HCT116 (cell line): ENCODE data around the gene COMMD3. TPM values are rescaled to one million over a fixed set of nuclear protein-coding genes. Genes with fewer than 3 reads are reported as not detected.
"Not testable (repeated sequence)": the region's sequence is repeated elsewhere in the genome, so short reads cannot be mapped to it uniquely, and the experiment has no call there.

ENCODE experiments used
- ATAC-seq: fragments of 200-7000 bp; cut with Tn5 transposase; 2 replicates; pipeline ENCODE4 v1.9.1; 2020; ENCODE audit warnings: mild to moderate bottlenecking, moderate library complexity
- BruUV-seq: library from RNA; stranded (reverse); fragments of 400-500 nt; replicated peaks from 2 replicates; lab custom pipeline; 2021; lab: Mats Ljungman, UMichigan
- CTCF ChIA-PET: fragments of 300-600 bp; sonication (Branson Sonifier 250); formaldehyde crosslinking; loops from one replicate; lab custom pipeline; 2021; ENCODE audit warnings: antibody characterized with exemption; lab: Charles Lee
- POLR2A ChIA-PET: fragments of 300-600, 350-600 bp; sonication (Branson Sonifier 250); formaldehyde crosslinking; loops from one replicate; lab custom pipeline; 2021; ENCODE audit warnings: antibody characterized with exemption; lab: Charles Lee
- RAD21 ChIA-PET, 2 experiments: fragments of 300-600 bp; sonication (Branson Sonifier 250); formaldehyde crosslinking; loops; one replicate each; lab custom pipeline; 2023; ENCODE audit warnings: low total read pairs in 2 of 2; ENCODE audit not compliant: uncharacterized antibody in 2 of 2, unreplicated experiment in 2 of 2, low non-redundant PET in 1 of 2; lab: Charles Lee
- DNase-seq: peaks from one replicate; pipeline ENCODE4 v3.0.0-alpha.2; 2010; ENCODE audit warnings: low read depth, low spot score
- H2AFZ ChIP-seq: fragments of 200-600 bp; shearing (Covaris generic), sonication (generic); 2 replicates; pipeline ENCODE4 v1.6.1; 2017; ENCODE audit warnings: low read depth, mixed run types, mixed read lengths, antibody characterized with exemption, low read length; ENCODE audit not compliant: poor library complexity, severe bottlenecking
- H3K27ac ChIP-seq: 2 replicates; pipeline ENCODE4 v1.5.1; 2012; ENCODE audit warnings: low read depth, low read length
- H3K27me3 ChIP-seq: fragments of 200-600 bp; sonication (generic); 2 replicates; pipeline ENCODE4 v1.6.1; 2016; ENCODE audit warnings: mixed run types, low read length, mixed read lengths; ENCODE audit not compliant: insufficient read depth
- H3K36me3 ChIP-seq, 2 experiments: fragments of 200-500 bp in 1 of 2; fragments of 200-600 bp in 1 of 2; sonication (Bioruptor generic) in 1 of 2; sonication (generic) in 1 of 2; 2 replicates each; pipeline versions ENCODE4 v1.5.1 to v1.6.1; 2014 to 2016; ENCODE audit warnings: low read length in 2 of 2, inconsistent platforms in 1 of 2, mixed read lengths in 1 of 2, mixed run types in 1 of 2; ENCODE audit not compliant: insufficient read depth in 2 of 2, control insufficient read depth in 1 of 2
- H3K4me1 ChIP-seq, 2 experiments: fragments of 200-600 bp in 1 of 2; sonication (generic) in 1 of 2; 2 replicates each; pipeline versions ENCODE4 v1.5.1 to v1.6.1; 2012 to 2017; ENCODE audit warnings: low read length in 2 of 2, inconsistent platforms in 1 of 2, mild to moderate bottlenecking in 1 of 2, mixed read lengths in 1 of 2, mixed run types in 1 of 2, moderate library complexity in 1 of 2; ENCODE audit not compliant: insufficient read depth in 2 of 2, control insufficient read depth in 1 of 2
- H3K4me2 ChIP-seq: fragments of 200-600 bp; sonication (generic); 2 replicates; pipeline ENCODE4 v1.6.1; 2017; ENCODE audit warnings: mixed run types, low read length, mixed read lengths
- H3K4me3 ChIP-seq, 2 experiments: fragments of 200-600 bp in 1 of 2; sonication (generic) in 1 of 2; replicated peaks in 1 of 2; 2 replicates each; pipeline ENCODE4 v1.5.1; 2011 to 2016; ENCODE audit warnings: low read length in 2 of 2, control low read depth in 1 of 2, low read depth in 1 of 2, mild to moderate bottlenecking in 1 of 2, mixed read lengths in 1 of 2, mixed run types in 1 of 2
- H3K79me2 ChIP-seq: fragments of 200-600 bp; sonication (generic); 2 replicates; pipeline ENCODE4 v1.6.1; 2017; ENCODE audit warnings: mild to moderate bottlenecking, mixed run types, low read length, moderate library complexity, mixed read lengths; ENCODE audit not compliant: insufficient read depth
- H3K9ac ChIP-seq: fragments of 200-600 bp; sonication (generic); 2 replicates; pipeline ENCODE4 v1.6.1; 2016; ENCODE audit warnings: low read length, mixed read lengths
- H3K9me2 ChIP-seq: fragments of 200-600 bp; sonication (generic), shearing (Covaris generic); 2 replicates; pipeline ENCODE4 v1.6.1; 2017; ENCODE audit warnings: mixed run types, mild to moderate bottlenecking, moderate library complexity; ENCODE audit not compliant: insufficient read depth
- H3K9me3 ChIP-seq, 2 experiments: fragments of 200-500 bp in 1 of 2; fragments of 200-600 bp in 1 of 2; sonication (Bioruptor generic) in 1 of 2; sonication (generic) in 1 of 2; 2 replicates each; pipeline ENCODE4 v1.6.1; 2014 to 2017; ENCODE audit warnings: low read length in 2 of 2, mixed read lengths in 2 of 2, inconsistent platforms in 1 of 2, low read depth in 1 of 2, mild to moderate bottlenecking in 1 of 2, mixed run types in 1 of 2, moderate library complexity in 1 of 2; ENCODE audit not compliant: control insufficient read depth in 1 of 2, insufficient read depth in 1 of 2
- H4K20me1 ChIP-seq: fragments of 200-600 bp; sonication (generic), shearing (Covaris generic); 2 replicates; pipeline ENCODE4 v1.6.1; 2017; ENCODE audit warnings: mixed run types, mild to moderate bottlenecking, moderate library complexity; ENCODE audit not compliant: insufficient read depth
- ELF1 ChIP-seq: IDR thresholded peaks from 2 replicates; pipeline ENCODE4 v1.6.1; 2012; ENCODE audit warnings: low read depth, borderline replicate concordance
- EZH2 ChIP-seq: fragments of 200-600 bp; sonication (generic); IDR thresholded peaks from 2 replicates; pipeline ENCODE4 v1.6.1; 2017; ENCODE audit warnings: antibody characterized with exemption, mixed run types
- FOSL1 ChIP-seq: IDR thresholded peaks from 2 replicates; pipeline ENCODE4 v1.6.1; 2012; ENCODE audit warnings: low read depth
- JUND ChIP-seq: IDR thresholded peaks from 2 replicates; pipeline ENCODE4 v1.6.1; 2012
- POLR2A ChIP-seq: IDR thresholded peaks from 2 replicates; pipeline ENCODE4 v1.7.0; 2011; ENCODE audit warnings: borderline replicate concordance; ENCODE audit not compliant: insufficient read depth, insufficient read length; ENCODE audit errors: extremely low read depth
- SIN3A ChIP-seq: IDR thresholded peaks from 2 replicates; pipeline ENCODE4 v1.6.1; 2012; ENCODE audit warnings: low read depth
- SP1 ChIP-seq: IDR thresholded peaks from 2 replicates; pipeline ENCODE4 v1.6.1; 2012; ENCODE audit warnings: low read depth
- SRF ChIP-seq: IDR thresholded peaks from 2 replicates; pipeline ENCODE4 v1.6.1; 2012; ENCODE audit warnings: low read depth
- TCF7L2 ChIP-seq: IDR thresholded peaks from 2 replicates; pipeline ENCODE4 v1.7.0; 2011; ENCODE audit warnings: borderline replicate concordance, inconsistent platforms; ENCODE audit not compliant: insufficient read depth, insufficient read length; ENCODE audit errors: extremely low read depth
- ZFX ChIP-seq: fragments of 450-650 bp; IDR thresholded peaks from 2 replicates; pipeline ENCODE4 v1.6.1; 2017
- ZNF274 ChIP-seq: fragments of 200-500 bp; sonication (Bioruptor generic); IDR thresholded peaks from 2 replicates; pipeline ENCODE4 v1.6.1; 2014; ENCODE audit warnings: mild to moderate bottlenecking, low read depth, low read length, inconsistent platforms
- intact Hi-C: fragments of 100-400 bp; cut with micrococcal nuclease; formaldehyde crosslinking; loops from 2 replicates; pipeline ENCODE4 v1.10.0; 2022
- total RNA-seq: library from RNA; stranded (reverse); gene quantifications from one replicate; pipeline ENCODE4 v1.2.1, GENCODE V29; 2021; ENCODE audit not compliant: unreplicated experiment
- TF ChIP-seq, protein P1 (sequence below): IDR thresholded peaks from 2 replicates; pipeline ENCODE4 v1.6.1; 2012
- TF ChIP-seq, protein P2 (sequence below): IDR thresholded peaks from 2 replicates; pipeline ENCODE4 v1.6.1; 2012
- TF ChIP-seq, protein P3 (sequence below): IDR thresholded peaks from 2 replicates; pipeline ENCODE4 v1.6.1; 2011; ENCODE audit warnings: mild to moderate bottlenecking, low read length, moderate library complexity; ENCODE audit not compliant: insufficient replicate concordance; ENCODE audit errors: extremely low read depth

The COMMD3 gene
- total RNA-seq, 1 experiment from 2014 or later = 43.0 TPM

DNA sequence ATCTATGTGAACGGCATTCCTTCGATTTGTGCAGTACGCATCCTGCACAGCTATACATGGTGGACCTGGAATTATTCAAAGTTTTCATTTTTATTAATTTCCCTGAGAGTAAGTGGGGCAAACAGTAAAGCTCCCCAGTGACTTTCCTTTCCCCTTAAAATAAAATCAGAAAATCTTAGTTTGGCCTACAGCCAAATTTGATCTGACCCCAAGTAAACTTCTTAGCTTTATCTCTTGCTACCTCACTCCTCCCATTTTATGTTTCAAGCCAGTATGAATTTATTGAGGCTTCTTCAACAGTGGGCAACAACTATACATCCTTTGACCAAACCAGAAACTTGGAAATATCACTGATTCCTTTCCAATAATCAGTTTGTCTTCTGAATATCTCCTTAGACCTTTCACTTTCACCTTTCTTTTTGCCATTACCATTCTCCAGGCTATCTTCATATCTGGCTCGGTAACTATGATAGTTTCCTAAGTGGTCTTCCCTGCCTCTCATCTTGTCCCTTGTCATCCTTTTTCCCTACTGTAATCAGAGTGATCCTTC is 40.2 kb downstream of the COMMD3 start:
- Histone ChIP-seq H3K9me3 (no peaks in the 10 kb centered on the region), H3K79me2 (no peaks in the 10 kb centered on the region), H4K20me1 (no peaks in the 10 kb centered on the region), H3K4me1 (no peaks in the 10 kb centered on the region), H3K4me3 (no peak overlapping the region), H3K27ac (no peak overlapping the region), H3K27me3 (no peaks in the 10 kb centered on the region), H3K9ac (no peak overlapping the region), H2AFZ (peak overlapping the region; percentile 1), H3K4me2 (no peak overlapping the region), H3K9me2 (no peaks in the 10 kb centered on the region), H3K36me3 (no peaks in the 10 kb centered on the region)
- DNase-seq = no peak
- intact Hi-C loops = no loop called here
- no peak for TF ChIP-seq SP1
- RAD21 ChIA-PET = no interaction called here
- ATAC-seq = no peak
- POLR2A ChIA-PET = no interaction called here
- no TSS peak for BruUV-seq
- CTCF ChIA-PET = no interaction called here

DNA sequence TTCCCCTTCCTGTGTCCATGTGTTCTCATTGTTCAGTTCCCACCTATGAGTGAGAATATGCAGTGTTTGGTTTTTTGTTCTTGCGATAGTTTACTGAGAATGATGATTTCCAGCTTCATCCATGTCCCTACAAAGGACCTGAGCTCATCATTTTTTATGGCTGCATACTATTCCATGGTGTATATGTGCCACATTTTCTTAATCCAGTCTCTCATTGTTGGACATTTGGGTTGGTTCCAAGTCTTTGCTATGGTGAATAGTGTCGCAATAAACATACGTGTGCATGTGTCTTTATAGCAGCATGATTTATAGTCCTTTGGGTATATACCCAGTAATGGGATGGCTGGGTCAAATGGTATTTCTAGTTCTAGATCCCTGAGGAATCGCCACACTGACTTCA is 41.6 kb downstream of the COMMD3 start:
- H3K9me2 ChIP-seq, ATAC-seq, H3K4me1 ChIP-seq, H2AFZ ChIP-seq, CTCF ChIA-PET, H3K27me3 ChIP-seq, H3K79me2 ChIP-seq, BruUV-seq, H4K20me1 ChIP-seq, H3K36me3 ChIP-seq, RAD21 ChIA-PET, intact Hi-C loops, H3K4me2 ChIP-seq, H3K27ac ChIP-seq, H3K9me3 ChIP-seq, H3K9ac ChIP-seq, DNase-seq, H3K4me3 ChIP-seq, POLR2A ChIA-PET: not testable (repeated sequence)

DNA sequence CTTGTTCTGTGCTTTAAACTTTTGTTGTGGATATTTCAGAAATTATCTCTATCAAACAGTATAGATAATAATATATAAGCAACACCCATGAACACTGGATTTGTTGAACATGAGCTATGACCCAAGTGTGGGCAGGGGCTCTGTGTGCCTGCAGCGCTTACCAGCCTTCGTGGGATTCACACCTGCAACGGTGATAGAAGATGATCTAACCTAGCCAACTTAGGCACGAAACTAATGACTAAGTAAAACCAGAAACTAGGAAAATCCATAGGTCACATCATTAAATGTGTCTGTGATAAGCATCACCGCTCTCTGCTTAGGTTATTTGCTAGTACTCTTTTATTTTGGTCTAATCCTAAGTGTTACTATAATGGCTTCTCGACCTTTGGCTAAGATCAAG is 47.1 kb downstream of the COMMD3 start:
- no TSS peak for BruUV-seq
- Histone ChIP-seq H2AFZ (no peak overlapping the region), H3K36me3 (no peaks in the 10 kb centered on the region), H3K4me2 (no peak overlapping the region), H3K9ac (no peak overlapping the region), H3K27ac (no peak overlapping the region), H3K9me3 (no peaks in the 10 kb centered on the region), H3K4me1 (no peaks in the 10 kb centered on the region), H3K79me2 (no peaks in the 10 kb centered on the region), H4K20me1 (no peaks in the 10 kb centered on the region), H3K27me3 (no peaks in the 10 kb centered on the region), H3K4me3 (no peak overlapping the region), H3K9me2 (no peaks in the 10 kb centered on the region)
- no peak for TF ChIP-seq ZFX
- TF ChIP-seq, protein P1, sequence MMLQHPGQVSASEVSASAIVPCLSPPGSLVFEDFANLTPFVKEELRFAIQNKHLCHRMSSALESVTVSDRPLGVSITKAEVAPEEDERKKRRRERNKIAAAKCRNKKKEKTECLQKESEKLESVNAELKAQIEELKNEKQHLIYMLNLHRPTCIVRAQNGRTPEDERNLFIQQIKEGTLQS = no peak
- TF ChIP-seq ELF1 = no peak
- TF ChIP-seq FOSL1 = no peak
- no peak for TF ChIP-seq ZNF274
- no peak for TF ChIP-seq EZH2
- TF ChIP-seq, protein P2, sequence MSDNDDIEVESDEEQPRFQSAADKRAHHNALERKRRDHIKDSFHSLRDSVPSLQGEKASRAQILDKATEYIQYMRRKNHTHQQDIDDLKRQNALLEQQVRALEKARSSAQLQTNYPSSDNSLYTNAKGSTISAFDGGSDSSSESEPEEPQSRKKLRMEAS = no peak
- TF ChIP-seq TCF7L2 = no peak
- TF ChIP-seq, protein P3, sequence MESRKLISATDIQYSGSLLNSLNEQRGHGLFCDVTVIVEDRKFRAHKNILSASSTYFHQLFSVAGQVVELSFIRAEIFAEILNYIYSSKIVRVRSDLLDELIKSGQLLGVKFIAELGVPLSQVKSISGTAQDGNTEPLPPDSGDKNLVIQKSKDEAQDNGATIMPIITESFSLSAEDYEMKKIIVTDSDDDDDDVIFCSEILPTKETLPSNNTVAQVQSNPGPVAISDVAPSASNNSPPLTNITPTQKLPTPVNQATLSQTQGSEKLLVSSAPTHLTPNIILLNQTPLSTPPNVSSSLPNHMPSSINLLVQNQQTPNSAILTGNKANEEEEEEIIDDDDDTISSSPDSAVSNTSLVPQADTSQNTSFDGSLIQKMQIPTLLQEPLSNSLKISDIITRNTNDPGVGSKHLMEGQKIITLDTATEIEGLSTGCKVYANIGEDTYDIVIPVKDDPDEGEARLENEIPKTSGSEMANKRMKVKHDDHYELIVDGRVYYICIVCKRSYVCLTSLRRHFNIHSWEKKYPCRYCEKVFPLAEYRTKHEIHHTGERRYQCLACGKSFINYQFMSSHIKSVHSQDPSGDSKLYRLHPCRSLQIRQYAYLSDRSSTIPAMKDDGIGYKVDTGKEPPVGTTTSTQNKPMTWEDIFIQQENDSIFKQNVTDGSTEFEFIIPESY = no peak
- no peak for TF ChIP-seq JUND
- TF ChIP-seq SRF = no peak
- TF ChIP-seq SIN3A = no peak
- no peak for TF ChIP-seq POLR2A
- intact Hi-C loops = no loop called here
- ChIA-PET RAD21 (no interaction called here), POLR2A (no interaction called here), CTCF (no interaction called here)
- DNase-seq (no peak), ATAC-seq (no peak)
